HG02840 (cell line): Measurements from ENCODE around the gene METRNL.

Experiments used
- ATAC-seq: cut with Tn5 transposase; IDR thresholded peaks from one replicate; pipeline ENCODE4 v1.9.1; 2021; ENCODE audit warnings: mild to moderate bottlenecking, moderate library complexity, moderate number of reproducible peaks; ENCODE audit not compliant: unreplicated experiment, low FRiP score

Gene METRNL

GRCh38 chr17:83089328-83090132 lies 10.1 kb downstream of the METRNL start:
- ATAC-seq = no peak

- no peak for ATAC-seq
These were observed 11.2 kb downstream of the METRNL start for GRCh38 chr17:83090444-83091256.

GRCh38 chr17:83091257-83092141 lies 12.1 kb downstream of the METRNL start:
- ATAC-seq = no peak

GRCh38 chr17:83092186-83092585 lies 12.8 kb downstream of the METRNL start:
- no peak for ATAC-seq

GRCh38 chr17:83092931-83093330 lies 13.5 kb downstream of the METRNL start:
- ATAC-seq = no peak

GRCh38 chr17:83093506-83093905 lies 14.1 kb downstream of the METRNL start:
- ATAC-seq = no peak

GRCh38 chr17:83094291-83094690 lies 14.9 kb downstream of the METRNL start:
- no peak for ATAC-seq

- ATAC-seq = no peak
These were observed 15.6 kb downstream of the METRNL start for GRCh38 chr17:83095016-83095415.

- no peak for ATAC-seq
These were observed 17.2 kb downstream of the METRNL start for GRCh38 chr17:83096401-83097224.

GRCh38 chr17:83097831-83098230 lies 18.4 kb downstream of the METRNL start:
- ATAC-seq = no peak

GRCh38 chr17:83098241-83099085 lies 19.1 kb downstream of the METRNL start:
- ATAC-seq = no peak

GRCh38 chr17:83099086-83099555 lies 19.7 kb downstream of the METRNL start:
- ATAC-seq = no peak

GRCh38 chr17:83099570-83100181 lies 20.3 kb downstream of the METRNL start:
- no peak for ATAC-seq

- no peak for ATAC-seq
These were observed 20.9 kb downstream of the METRNL start for GRCh38 chr17:83100220-83100852.

GRCh38 chr17:83100853-83101391 lies 21.5 kb downstream of the METRNL start:
- no peak for ATAC-seq

- no peak for ATAC-seq
These were observed 22.5 kb downstream of the METRNL start for GRCh38 chr17:83101805-83102480.
